OCI-LY3 (cell line): ENCODE results near the gene AVP.

Experiments
- H2AFZ ChIP-seq: fragments of 200-600, 300-600 bp; shearing (Covaris generic); 2 replicates; pipeline ENCODE4 v1.6.0; 2014; ENCODE audit warnings: antibody characterized with exemption, low read depth, low read length
- H3K27ac ChIP-seq: fragments of 200-600, 300-600 bp; sonication (generic); 2 replicates; pipeline ENCODE4 v1.5.1; 2014; ENCODE audit warnings: mild to moderate bottlenecking, low read length, moderate library complexity, mixed read lengths
- H3K27me3 ChIP-seq: fragments of 200-600, 300-600 bp; sonication (generic); 2 replicates; pipeline ENCODE4 v1.6.1; 2014; ENCODE audit warnings: low read depth, low read length, mixed read lengths
- H3K36me3 ChIP-seq: fragments of 200-600, 300-600 bp; sonication (generic); replicated peaks from 2 replicates; pipeline ENCODE3; 2014; ENCODE audit warnings: low read depth, low read length, mixed read lengths
- H3K4me1 ChIP-seq: fragments of 300-600, 200-600 bp; sonication (generic); 2 replicates; pipeline ENCODE4 v1.6.1; 2014; ENCODE audit warnings: low read length, mixed read lengths
- H3K4me2 ChIP-seq: fragments of 200-600, 300-600 bp; sonication (generic); 2 replicates; pipeline ENCODE4 v1.6.1; 2014; ENCODE audit warnings: low read length, mixed read lengths
- H3K4me3 ChIP-seq: fragments of 300-600, 200-600 bp; sonication (generic); 2 replicates; pipeline ENCODE4 v1.5.1; 2014; ENCODE audit warnings: antibody characterized with exemption, mild to moderate bottlenecking, low read length, moderate library complexity
- H3K79me2 ChIP-seq: fragments of 300-600, 200-600 bp; shearing (Covaris generic); 2 replicates; pipeline ENCODE4 v1.6.1; 2014; ENCODE audit warnings: mild to moderate bottlenecking, low read length, mixed read lengths
- H3K9ac ChIP-seq: fragments of 300-600, 200-600 bp; shearing (Covaris generic); 2 replicates; pipeline ENCODE4 v1.6.0; 2014; ENCODE audit warnings: mild to moderate bottlenecking, low read length, moderate library complexity
- H3K9me3 ChIP-seq: fragments of 200-600, 300-600 bp; shearing (Covaris generic); 2 replicates; pipeline ENCODE4 v1.6.1; 2014; ENCODE audit warnings: low read length, mixed read lengths; ENCODE audit not compliant: insufficient read depth
- H4K20me1 ChIP-seq: fragments of 200-600, 300-600 bp; sonication (generic); 2 replicates; pipeline ENCODE4 v1.6.1; 2016; ENCODE audit warnings: low read length, mixed read lengths; ENCODE audit not compliant: insufficient read depth
- CTCF ChIP-seq: fragments of 200-600, 300-600 bp; sonication (generic); IDR thresholded peaks from 2 replicates; pipeline ENCODE4 v1.5.1; 2014; ENCODE audit warnings: antibody characterized with exemption, low read length, low read depth
- EZH2phosphoT487 ChIP-seq: fragments of 200-600 bp; shearing (Covaris generic); IDR thresholded peaks from 2 replicates; pipeline ENCODE4 v1.6.1; 2018; ENCODE audit warnings: antibody characterized with exemption, mixed run types, low read depth

Gene AVP

GRCh38 chr20:3092611-3093379, 8.3 kb upstream of the AVP start:
- H2AFZ ChIP-seq, result no peak overlapping the region
- TF ChIP-seq CTCF (no peak), EZH2phosphoT487 (no peak)
- H3K9me3 ChIP-seq, result no peaks in the 10 kb centered on the region
- H3K9ac ChIP-seq, result no peak overlapping the region
- H3K27me3 ChIP-seq, result peaks cover 7% of the 10 kb centered on the region; the same call in 1 of the 2 replicates
- no peak overlapping the region for H3K27ac ChIP-seq
- no peak overlapping the region for H3K4me3 ChIP-seq
- no peak overlapping the region for H3K4me2 ChIP-seq
- H3K36me3 ChIP-seq, result no peaks in the 10 kb centered on the region
- H3K79me2 ChIP-seq, result no peaks in the 10 kb centered on the region
- H4K20me1 ChIP-seq, result no peaks in the 10 kb centered on the region
- no peaks in the 10 kb centered on the region for H3K4me1 ChIP-seq

GRCh38 chr20:3090565-3090964, 6.0 kb upstream of the AVP start:
- TF ChIP-seq EZH2phosphoT487 (no peak), CTCF (no peak)
- Histone ChIP-seq H3K4me3 (no peak overlapping the region), H2AFZ (no peak overlapping the region), H3K4me1 (no peaks in the 10 kb centered on the region), H4K20me1 (no peaks in the 10 kb centered on the region), H3K9me3 (no peaks in the 10 kb centered on the region), H3K9ac (no peak overlapping the region), H3K36me3 (no peaks in the 10 kb centered on the region), H3K4me2 (no peak overlapping the region), H3K27me3 (peaks cover 7% of the 10 kb centered on the region; the same call in 1 of the 2 replicates), H3K27ac (no peak overlapping the region), H3K79me2 (no peaks in the 10 kb centered on the region)

GRCh38 chr20:3088031-3088430, 3.5 kb upstream of the AVP start:
- Histone ChIP-seq H3K9me3 (no peaks in the 10 kb centered on the region), H3K27me3 (peaks cover 7% of the 10 kb centered on the region; the same call in 1 of the 2 replicates), H3K36me3 (no peaks in the 10 kb centered on the region), H3K79me2 (no peaks in the 10 kb centered on the region), H2AFZ (no peak overlapping the region), H4K20me1 (no peaks in the 10 kb centered on the region), H3K4me3 (no peak overlapping the region), H3K4me2 (no peak overlapping the region), H3K9ac (no peak overlapping the region), H3K4me1 (no peaks in the 10 kb centered on the region), H3K27ac (no peak overlapping the region)
- TF ChIP-seq CTCF (no peak), EZH2phosphoT487 (no peak)

- Histone ChIP-seq H3K9ac (no peak overlapping the region), H3K27me3 (peaks cover 7% of the 10 kb centered on the region; the same call in 1 of the 2 replicates), H3K27ac (no peak overlapping the region), H3K36me3 (no peaks in the 10 kb centered on the region), H3K4me2 (no peak overlapping the region), H3K4me3 (no peak overlapping the region), H3K9me3 (no peaks in the 10 kb centered on the region), H3K79me2 (no peaks in the 10 kb centered on the region), H2AFZ (no peak overlapping the region), H4K20me1 (no peaks in the 10 kb centered on the region), H3K4me1 (no peaks in the 10 kb centered on the region)
- TF ChIP-seq EZH2phosphoT487 (no peak), CTCF (no peak)
These were observed 1.1 kb upstream of the AVP start for GRCh38 chr20:3085571-3086072.
